HS-27A (cell line): ENCODE data around the gene GLA.
A peak's percentile ranks its signal among the peaks of the same experiment; 100 is the strongest.

Experiments used
- DNase-seq: peaks from one replicate; pipeline ENCODE4 v3.0.0-alpha.2; 2012; ENCODE audit warnings: low read depth, missing footprints

The GLA gene

DNA sequence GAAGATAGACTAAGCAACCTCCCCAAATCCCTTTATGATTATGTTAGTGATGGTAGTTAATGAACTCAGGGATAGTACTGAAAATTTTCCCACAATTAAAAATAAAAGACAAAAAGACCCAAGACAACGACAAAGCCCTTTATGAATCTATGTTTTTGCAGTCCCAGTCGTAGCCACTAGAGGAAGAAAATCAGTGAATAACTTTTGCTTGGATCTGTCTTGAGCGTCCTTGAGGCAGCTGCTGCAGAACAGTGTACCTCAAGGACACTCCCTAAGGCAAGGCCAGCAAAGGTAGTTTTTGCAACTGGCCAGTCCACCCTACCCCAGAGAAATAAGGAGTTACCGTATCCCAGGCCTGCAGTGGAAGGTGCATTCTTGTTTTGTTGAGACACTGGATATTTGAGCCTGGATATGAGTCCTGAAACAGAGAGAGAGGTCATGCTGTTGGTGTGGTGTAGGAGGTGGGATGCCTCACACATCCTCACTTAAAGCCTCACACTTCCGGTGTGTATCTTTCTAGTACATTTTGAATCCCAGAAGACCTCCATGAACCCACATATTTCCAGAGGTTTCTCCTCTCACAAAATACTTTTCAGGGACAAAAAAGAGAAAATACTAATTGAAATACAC, 50.4 kb downstream of the GLA start:
- no peak for DNase-seq

DNA sequence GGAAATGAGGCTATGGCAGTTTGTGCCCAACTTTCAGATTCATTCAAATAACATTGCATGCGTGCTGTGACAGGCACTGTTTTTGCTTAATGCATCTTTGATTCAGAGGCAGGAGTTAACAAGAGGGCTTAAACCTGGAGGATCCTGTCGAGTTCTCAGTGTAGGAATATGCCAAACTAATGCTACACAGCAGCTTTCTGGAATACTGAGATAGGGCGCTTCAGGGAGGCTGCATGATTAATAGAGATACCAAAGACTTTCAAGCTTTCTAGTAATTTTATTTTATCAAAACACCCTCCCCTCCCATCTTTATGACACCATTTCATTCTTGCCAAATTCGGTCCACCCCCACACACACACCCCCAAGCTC, 58.5 kb downstream of the GLA start:
- DNase-seq: no peak

DNA sequence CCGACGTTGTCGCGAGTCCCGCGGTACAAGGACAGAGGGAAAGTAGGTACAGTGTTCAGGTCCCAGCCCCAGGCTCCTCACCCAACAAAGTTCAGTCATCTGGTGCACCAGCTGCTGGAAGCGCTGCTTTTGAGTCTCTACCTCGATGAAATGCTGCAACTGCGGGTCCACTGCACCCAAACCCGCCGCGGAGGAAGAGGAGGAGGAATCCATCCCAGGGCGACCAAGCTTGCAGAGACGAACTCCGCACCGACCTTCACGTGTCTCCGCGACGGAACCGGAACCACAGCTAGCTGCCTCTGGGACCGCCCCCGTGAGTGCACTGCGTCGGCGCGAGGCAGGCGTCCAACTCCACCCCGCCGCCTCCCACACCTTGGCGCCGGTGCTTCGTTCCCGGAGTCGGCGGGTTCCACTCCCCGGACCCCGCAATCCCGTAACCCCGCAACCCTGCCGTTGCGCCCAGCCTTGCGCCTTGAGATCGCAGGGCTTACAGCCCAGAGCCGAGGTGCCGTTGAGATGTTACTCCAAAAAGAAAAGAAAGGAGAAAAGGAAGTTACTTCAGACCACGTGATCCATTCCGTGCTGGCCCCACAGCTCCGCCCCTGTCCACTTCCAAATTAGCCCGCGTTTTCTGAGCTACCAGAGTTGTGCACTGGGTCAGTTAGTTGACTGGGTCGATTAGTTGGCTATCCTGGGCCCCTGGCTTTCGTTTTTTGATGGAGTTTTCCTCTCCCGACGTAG, 59.1 kb downstream of the GLA start, which contains the start of gene TIMM8A:
Gene TIMM8A, minus strand, starts transcription at position 291 of the 741 bp plus-strand sequence. Its CDS starts 78 bp downstream, at position 213.
- peak; percentile 38 for DNase-seq

DNA sequence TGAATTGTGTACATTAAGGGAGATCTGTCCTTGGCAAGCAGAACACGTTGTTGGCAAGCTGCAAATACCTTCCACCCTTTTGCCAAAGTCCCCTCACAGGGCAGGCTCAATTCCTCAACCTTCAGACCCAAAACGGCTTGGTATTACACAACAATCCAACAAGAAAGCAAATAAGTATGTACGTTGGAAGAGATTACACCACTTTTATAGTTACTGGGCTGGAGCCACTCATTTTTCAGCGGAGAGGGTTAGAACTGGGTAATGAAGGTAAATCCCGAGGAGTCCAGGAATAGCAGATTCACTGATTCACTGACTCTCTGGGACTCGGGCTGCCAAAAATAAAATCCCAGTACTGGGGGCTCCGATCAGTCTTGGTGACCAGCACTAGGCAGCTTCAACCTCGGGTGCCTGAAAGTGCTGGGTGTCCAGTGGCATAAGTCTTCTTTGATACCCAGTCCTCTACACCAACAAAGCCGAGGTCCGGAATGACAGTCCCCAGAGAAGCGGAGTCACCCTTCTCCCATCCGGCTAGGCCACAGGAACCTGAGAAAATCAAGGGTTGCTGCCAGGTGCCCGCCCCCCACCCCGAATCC, 59.8 kb downstream of the GLA start:
- no peak for DNase-seq
